ENCODE measurements around the gene UGT3A1. TPM values are rescaled to one million over a fixed set of nuclear protein-coding genes. Genes with fewer than 3 reads are reported as not detected.

Gene UGT3A1
- total and polyA plus RNA-seq, 2 of the 13 experiments (the other 11 are each of a cell fraction or from before 2014, with no cell fraction given), result not detected

DNA sequence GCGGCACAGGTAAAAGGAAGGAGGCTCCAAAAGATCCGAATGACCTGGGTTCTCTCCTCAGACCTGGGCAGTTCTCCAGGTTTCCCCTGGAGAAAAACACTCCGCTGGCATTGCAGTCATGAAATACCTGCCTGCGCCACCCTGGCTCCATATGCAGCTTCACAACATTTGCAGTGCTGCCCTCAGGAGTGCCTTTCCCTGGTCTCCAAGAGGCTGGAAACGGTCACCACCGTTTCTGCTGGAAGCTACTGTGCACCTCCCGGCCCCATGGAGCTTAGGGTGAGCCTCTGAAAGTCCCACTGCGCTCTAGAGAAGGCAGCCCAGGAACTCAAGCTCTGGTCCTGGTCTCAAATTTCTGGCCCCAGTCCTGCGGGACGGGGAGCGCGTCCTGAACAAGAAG, 670 bp downstream of the UGT3A1 start:
- in situ Hi-C loops (cut with HindIII; ENCODE audit: extremely low pct_ligation_motif_present, low pct_unique_long_range_greater_than_20kb), result no loop called here
- Histone ChIP-seq H3K4me3 (replicated peaks in 1 of 3; ENCODE audit: insufficient read depth in 1 of 3, low read depth in 2 of 3, low read length in 3 of 3) (no peak overlapping the region), H3K4me1 (ENCODE audit: insufficient read depth, low read length) (no peaks in the 10 kb centered on the region), H3K27ac (ENCODE audit: extremely low read length, insufficient read depth, low read length) (no peak overlapping the region), H2AFZ (ENCODE audit: low read length) (no peak overlapping the region), H3K27me3 (ENCODE audit: control insufficient read depth in 1 of 2, insufficient read depth in 2 of 2, low read length in 2 of 2) (peaks cover 0 to 15% of the 10 kb centered on the region in 2 experiments; a peak in 2 of 5 replicates), H3K9ac (ENCODE audit: insufficient read depth, low read depth, low read length) (no peak overlapping the region), H3K9me3 (ENCODE audit: low read length) (no peaks in the 10 kb centered on the region), H3K79me2 (ENCODE audit: insufficient read depth, low read length) (no peaks in the 10 kb centered on the region), H3K36me3 (replicated peaks in 1 of 2; ENCODE audit: control insufficient read depth in 1 of 2, insufficient read depth in 2 of 2, low read length in 2 of 2) (no peaks in the 10 kb centered on the region), H4K20me1 (ENCODE audit: insufficient read depth, low read length) (no peaks in the 10 kb centered on the region), H3K4me2 (ENCODE audit: low read depth, low read length) (no peak overlapping the region)
- FAIRE-seq (no peak), ATAC-seq (no peak), DNase-seq (ENCODE audit: low spot score) (no peak)
- no TSS peak for BruUV-seq (replicated peaks)
- ChIA-PET POLR2A (no interaction called here), CTCF (ENCODE audit: low intra/inter-chr PET ratio, low total read pairs) (no interaction called here)
- intact Hi-C loops (cut with micrococcal nuclease; ENCODE audit: unreplicated experiment), result no loop called here
- TF ChIP-seq NFRKB (IDR thresholded peaks at IDR 0.05) (no peak), MEIS1 (CRISPR knock-in tag; IDR thresholded peaks at IDR 0.05; ENCODE audit: borderline replicate concordance) (no peak), NCOA5 (CRISPR knock-in tag; IDR thresholded peaks at IDR 0.05) (no peak), ZNF430 (CRISPR knock-in tag; IDR thresholded peaks at IDR 0.05) (no peak), TOPORS (CRISPR knock-in tag; IDR thresholded peaks at IDR 0.05) (no peak), RAD51 (IDR thresholded peaks at IDR 0.05; ENCODE audit: borderline replicate concordance) (no peak), ZNF354B (CRISPR knock-in tag; IDR thresholded peaks at IDR 0.05) (no peak)
- TF ChIP-seq, protein P1, sequence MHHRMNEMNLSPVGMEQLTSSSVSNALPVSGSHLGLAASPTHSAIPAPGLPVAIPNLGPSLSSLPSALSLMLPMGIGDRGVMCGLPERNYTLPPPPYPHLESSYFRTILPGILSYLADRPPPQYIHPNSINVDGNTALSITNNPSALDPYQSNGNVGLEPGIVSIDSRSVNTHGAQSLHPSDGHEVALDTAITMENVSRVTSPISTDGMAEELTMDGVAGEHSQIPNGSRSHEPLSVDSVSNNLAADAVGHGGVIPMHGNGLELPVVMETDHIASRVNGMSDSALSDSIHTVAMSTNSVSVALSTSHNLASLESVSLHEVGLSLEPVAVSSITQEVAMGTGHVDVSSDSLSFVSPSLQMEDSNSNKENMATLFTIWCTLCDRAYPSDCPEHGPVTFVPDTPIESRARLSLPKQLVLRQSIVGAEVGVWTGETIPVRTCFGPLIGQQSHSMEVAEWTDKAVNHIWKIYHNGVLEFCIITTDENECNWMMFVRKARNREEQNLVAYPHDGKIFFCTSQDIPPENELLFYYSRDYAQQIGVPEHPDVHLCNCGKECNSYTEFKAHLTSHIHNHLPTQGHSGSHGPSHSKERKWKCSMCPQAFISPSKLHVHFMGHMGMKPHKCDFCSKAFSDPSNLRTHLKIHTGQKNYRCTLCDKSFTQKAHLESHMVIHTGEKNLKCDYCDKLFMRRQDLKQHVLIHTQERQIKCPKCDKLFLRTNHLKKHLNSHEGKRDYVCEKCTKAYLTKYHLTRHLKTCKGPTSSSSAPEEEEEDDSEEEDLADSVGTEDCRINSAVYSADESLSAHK (CRISPR knock-in tag; IDR thresholded peaks at IDR 0.05; ENCODE audit: borderline replicate concordance), result no peak
- WGBS (ENCODE audit: low lambda C conversion rate), result 5% methylated on average over 4 of the region's 12 CpGs
